CD4-positive, alpha-beta T cell (primary cell): ENCODE data around the gene HOMER3. TPM values are rescaled to one million over a fixed set of nuclear protein-coding genes. Genes with fewer than 3 reads are reported as not detected.
"Not testable (repeated sequence)": the region's sequence is repeated elsewhere in the genome, so short reads cannot be mapped to it uniquely, and the experiment has no call there.

Source experiments
- ATAC-seq: fragments of 200-7000 bp; cut with Tn5 transposase; one replicate; pipeline ENCODE4 v1.10.0; 2022; ENCODE audit warnings: mild to moderate bottlenecking; ENCODE audit not compliant: poor library complexity
- CTCF ChIA-PET: fragments of 350-600 bp; sonication (Branson Sonifier 250); formaldehyde crosslinking; loops from one replicate; lab custom pipeline; 2021; ENCODE audit warnings: antibody characterized with exemption, inconsistent platforms; lab: Charles Lee
- POLR2A ChIA-PET: fragments of 350-600 bp; sonication (Branson Sonifier 250); formaldehyde crosslinking; loops from one replicate; lab custom pipeline; 2021; ENCODE audit warnings: antibody characterized with exemption, inconsistent platforms; lab: Charles Lee
- DNase-seq, 14 experiments: peaks; one replicate each; pipeline ENCODE4 v3.0.0-alpha.2; 2013 to 2020; ENCODE audit warnings: mixed read lengths in 2 of 14
- H3K27ac ChIP-seq, 2 donors: one replicate each; pipeline versions ENCODE4 v1.5.1 to v1.7.0; 2013; ENCODE audit warnings: low read length in 2 of 2, low read depth in 1 of 2, mild to moderate bottlenecking in 1 of 2
- H3K27me3 ChIP-seq, 2 experiments: 1 replicate in 1 of 2; 2 replicates in 1 of 2; pipeline versions ENCODE4 v1.6.1 to v1.7.0; 2013; ENCODE audit warnings: low read length in 2 of 2, control low read depth in 1 of 2, mild to moderate bottlenecking in 1 of 2, moderate library complexity in 1 of 2; ENCODE audit not compliant: insufficient read depth in 2 of 2, control insufficient read depth in 1 of 2
- H3K36me3 ChIP-seq: one replicate; pipeline ENCODE4 v1.6.1; 2013; ENCODE audit warnings: low read length, control low read depth; ENCODE audit not compliant: insufficient read depth
- H3K4me1 ChIP-seq: one replicate; pipeline ENCODE4 v1.6.1; 2013; ENCODE audit warnings: low read length, control low read depth; ENCODE audit not compliant: insufficient read depth
- H3K4me3 ChIP-seq: one replicate; pipeline ENCODE4 v1.5.1; 2013; ENCODE audit warnings: mild to moderate bottlenecking, low read length, moderate library complexity
- H3K9me3 ChIP-seq, 2 experiments: 1 replicate in 1 of 2; 2 replicates in 1 of 2; pipeline versions ENCODE4 v1.6.1 to v1.7.0; 2013; ENCODE audit warnings: low read length in 2 of 2, mild to moderate bottlenecking in 2 of 2, control low read depth in 1 of 2, moderate library complexity in 1 of 2; ENCODE audit not compliant: control insufficient read depth in 1 of 2, insufficient read depth in 1 of 2
- H3K27ac Mint-ChIP-seq: one replicate; pipeline ENCODE4 v1.8.0; 2020; ENCODE audit warnings: mixed read lengths
- H3K27me3 Mint-ChIP-seq: one replicate; pipeline ENCODE4 v1.8.0; 2021; ENCODE audit warnings: mixed read lengths
- H3K36me3 Mint-ChIP-seq: one replicate; pipeline ENCODE4 v1.8.0; 2021; ENCODE audit warnings: low read depth, mixed read lengths
- H3K4me1 Mint-ChIP-seq: one replicate; pipeline ENCODE4 v1.8.0; 2021; ENCODE audit warnings: low read depth, mixed read lengths
- H3K4me3 Mint-ChIP-seq: one replicate; pipeline ENCODE4 v1.8.0; 2020; ENCODE audit warnings: mild to moderate bottlenecking, mixed read lengths
- H3K9me3 Mint-ChIP-seq: one replicate; pipeline ENCODE4 v1.8.0; 2020; ENCODE audit warnings: mixed read lengths
- intact Hi-C, 2 experiments: fragments of 100-400 bp; cut with DNase I in 1 of 2; cut with micrococcal nuclease in 1 of 2; formaldehyde crosslinking; loops; one replicate each; pipeline versions ENCODE4 v1.15.1 to v1.9.0; 2023 to 2025; cut with DNase I, micrococcal nuclease
- total RNA-seq, 174 experiments: library from RNA in 2 of 174; stranded (reverse) in 2 of 174; gene quantifications; one replicate each; pipeline ENCODE4 v1.2.3 and lab custom pipeline; 2021 to 2026
- TF ChIP-seq, protein P1 (sequence below): fragments of 200-600 bp; IDR thresholded peaks from one replicate; pipeline ENCODE4 v1.8.0; 2022; ENCODE audit warnings: antibody characterized with exemption, mild to moderate bottlenecking

The HOMER3 gene
- total RNA-seq, 2 experiments from 2014 or later, result 1.1 TPM

DNA sequence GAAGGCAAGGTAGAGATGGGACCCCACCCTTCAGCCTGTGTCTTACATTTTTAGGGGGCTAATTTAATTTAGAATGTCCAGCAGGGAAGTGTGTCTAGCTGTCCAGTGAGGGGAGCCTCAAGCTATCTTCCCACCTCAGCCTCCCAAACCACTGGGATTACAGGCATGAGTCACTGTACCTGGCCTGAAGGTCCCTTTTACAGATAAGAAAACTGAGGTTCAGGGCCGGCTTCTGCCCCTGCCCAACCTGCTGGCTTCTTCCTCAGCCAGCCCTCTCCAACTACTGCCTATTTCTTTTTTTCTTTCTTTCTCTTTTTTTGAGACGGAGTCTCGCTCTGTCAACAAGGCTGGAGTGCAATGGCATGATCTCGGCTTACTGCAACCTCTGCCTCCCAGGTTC, 19.4 kb upstream of the HOMER3 start:
- peaks cover 6% of the 10 kb centered on the region for H3K27me3 Mint-ChIP-seq
- no peak overlapping the region for H3K4me3 Mint-ChIP-seq
- no peak for DNase-seq
- H3K36me3 Mint-ChIP-seq, result no peaks in the 10 kb centered on the region
- H3K4me3 ChIP-seq, result no peak overlapping the region
- no peaks in the 10 kb centered on the region for H3K36me3 ChIP-seq
- POLR2A ChIA-PET, result no interaction called here
- H3K4me1 ChIP-seq, result peaks cover 11% of the 10 kb centered on the region
- H3K4me1 Mint-ChIP-seq, result peaks cover 12% of the 10 kb centered on the region
- TF ChIP-seq, protein P1, sequence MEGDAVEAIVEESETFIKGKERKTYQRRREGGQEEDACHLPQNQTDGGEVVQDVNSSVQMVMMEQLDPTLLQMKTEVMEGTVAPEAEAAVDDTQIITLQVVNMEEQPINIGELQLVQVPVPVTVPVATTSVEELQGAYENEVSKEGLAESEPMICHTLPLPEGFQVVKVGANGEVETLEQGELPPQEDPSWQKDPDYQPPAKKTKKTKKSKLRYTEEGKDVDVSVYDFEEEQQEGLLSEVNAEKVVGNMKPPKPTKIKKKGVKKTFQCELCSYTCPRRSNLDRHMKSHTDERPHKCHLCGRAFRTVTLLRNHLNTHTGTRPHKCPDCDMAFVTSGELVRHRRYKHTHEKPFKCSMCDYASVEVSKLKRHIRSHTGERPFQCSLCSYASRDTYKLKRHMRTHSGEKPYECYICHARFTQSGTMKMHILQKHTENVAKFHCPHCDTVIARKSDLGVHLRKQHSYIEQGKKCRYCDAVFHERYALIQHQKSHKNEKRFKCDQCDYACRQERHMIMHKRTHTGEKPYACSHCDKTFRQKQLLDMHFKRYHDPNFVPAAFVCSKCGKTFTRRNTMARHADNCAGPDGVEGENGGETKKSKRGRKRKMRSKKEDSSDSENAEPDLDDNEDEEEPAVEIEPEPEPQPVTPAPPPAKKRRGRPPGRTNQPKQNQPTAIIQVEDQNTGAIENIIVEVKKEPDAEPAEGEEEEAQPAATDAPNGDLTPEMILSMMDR, result no peak
- no peak overlapping the region for H3K27ac Mint-ChIP-seq
- no peak for ATAC-seq
- H3K27ac ChIP-seq, result no peak overlapping the region
- CTCF ChIA-PET, result no interaction called here
- H3K27me3 ChIP-seq, result peaks cover 3% of the 10 kb centered on the region in 2 experiments
- H3K9me3 ChIP-seq, result peaks cover 0 to under 1% of the 10 kb centered on the region in 2 experiments
- intact Hi-C loops, result no loop called here
- no peaks in the 10 kb centered on the region for H3K9me3 Mint-ChIP-seq

DNA sequence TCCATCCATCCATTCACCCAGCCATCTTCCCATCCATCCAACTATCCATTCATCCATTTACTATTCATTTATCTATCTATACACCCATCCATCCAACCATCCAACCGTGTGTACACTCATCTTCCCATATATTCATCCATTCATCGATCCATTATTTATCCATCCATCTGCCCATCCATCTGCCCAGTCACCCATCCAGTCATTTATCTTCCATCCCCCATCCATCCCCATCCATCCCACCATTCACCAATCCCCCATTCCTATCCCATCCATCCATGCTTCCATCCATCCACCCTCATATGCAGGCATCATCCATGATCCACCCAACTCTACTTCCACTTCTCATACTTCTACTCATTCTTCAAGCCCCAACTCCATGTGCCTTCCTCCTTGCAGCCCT, 14.0 kb upstream of the HOMER3 start:
- Histone ChIP-seq H3K4me1 (no peaks in the 10 kb centered on the region), H3K27me3 (no peaks in the 10 kb centered on the region), H3K27ac (no peak overlapping the region), H3K4me3 (no peak overlapping the region), H3K9me3 (peaks cover 0 to 3% of the 10 kb centered on the region in 2 experiments), H3K36me3 (no peaks in the 10 kb centered on the region)
- H3K27me3 Mint-ChIP-seq, result no peaks in the 10 kb centered on the region
- TF ChIP-seq, protein P1, result no peak
- H3K4me1 Mint-ChIP-seq, result no peaks in the 10 kb centered on the region
- no peak overlapping the region for H3K4me3 Mint-ChIP-seq
- peaks cover 4% of the 10 kb centered on the region for H3K9me3 Mint-ChIP-seq
- no peak overlapping the region for H3K27ac Mint-ChIP-seq
- H3K36me3 Mint-ChIP-seq, result no peaks in the 10 kb centered on the region
- no peak for ATAC-seq
- DNase-seq, result no peak
- POLR2A ChIA-PET, result no interaction called here
- CTCF ChIA-PET, result no interaction called here
- intact Hi-C loops, result loop anchor here in 1 of 2 experiments (10.0 kb wide), 1 partner anchor 70 kb away; no protein-coding TSS in a partner anchor

- Mint-ChIP-seq H3K9me3 (peaks cover 4% of the 10 kb centered on the region), H3K4me1 (no peaks in the 10 kb centered on the region), H3K27ac (no peak overlapping the region), H3K36me3 (no peaks in the 10 kb centered on the region), H3K4me3 (no peak overlapping the region), H3K27me3 (no peaks in the 10 kb centered on the region)
- DNase-seq (no peak), ATAC-seq (no peak)
- ChIA-PET POLR2A (no interaction called here), CTCF (no interaction called here)
- Histone ChIP-seq H3K27me3 (no peaks in the 10 kb centered on the region), H3K27ac (no peak overlapping the region), H3K9me3 (peaks cover 0 to 3% of the 10 kb centered on the region in 2 experiments), H3K4me3 (no peak overlapping the region), H3K4me1 (peaks cover under 1% of the 10 kb centered on the region), H3K36me3 (no peaks in the 10 kb centered on the region)
- intact Hi-C loops, result loop anchor here in 1 of 2 experiments (10.0 kb wide), 1 partner anchor 69 kb away; no protein-coding TSS in a partner anchor
- TF ChIP-seq, protein P1, result no peak
Observed at GRCh38 chr19:18954094-18954493, 13.1 kb upstream of the HOMER3 start.

- Histone ChIP-seq H3K4me1 (peaks cover 13% of the 10 kb centered on the region), H3K9me3 (peaks cover 0 to 10% of the 10 kb centered on the region in 2 experiments)
- H3K9me3 Mint-ChIP-seq, H3K36me3 Mint-ChIP-seq, H3K4me3 ChIP-seq, H3K27me3 ChIP-seq, POLR2A ChIA-PET, H3K27ac Mint-ChIP-seq, H3K27me3 Mint-ChIP-seq, CTCF ChIA-PET, H3K36me3 ChIP-seq, H3K4me1 Mint-ChIP-seq, ATAC-seq, H3K4me3 Mint-ChIP-seq, H3K27ac ChIP-seq, DNase-seq: not testable (repeated sequence)
- intact Hi-C loops, result loop anchor here in 1 of 2 experiments (10.0 kb wide), 1 partner anchor 68 kb away; no protein-coding TSS in a partner anchor
Observed at GRCh38 chr19:18952364-18953003, 11.5 kb upstream of the HOMER3 start.
